GM18498 (cell line): ENCODE measurements around the gene PATE3.

Source experiments
- ATAC-seq: cut with Tn5 transposase; IDR thresholded peaks from one replicate; pipeline ENCODE4 v1.9.1; 2021; ENCODE audit warnings: mild to moderate bottlenecking, moderate library complexity; ENCODE audit not compliant: unreplicated experiment

PATE3 gene, protein sequence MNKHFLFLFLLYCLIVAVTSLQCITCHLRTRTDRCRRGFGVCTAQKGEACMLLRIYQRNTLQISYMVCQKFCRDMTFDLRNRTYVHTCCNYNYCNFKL

DNA sequence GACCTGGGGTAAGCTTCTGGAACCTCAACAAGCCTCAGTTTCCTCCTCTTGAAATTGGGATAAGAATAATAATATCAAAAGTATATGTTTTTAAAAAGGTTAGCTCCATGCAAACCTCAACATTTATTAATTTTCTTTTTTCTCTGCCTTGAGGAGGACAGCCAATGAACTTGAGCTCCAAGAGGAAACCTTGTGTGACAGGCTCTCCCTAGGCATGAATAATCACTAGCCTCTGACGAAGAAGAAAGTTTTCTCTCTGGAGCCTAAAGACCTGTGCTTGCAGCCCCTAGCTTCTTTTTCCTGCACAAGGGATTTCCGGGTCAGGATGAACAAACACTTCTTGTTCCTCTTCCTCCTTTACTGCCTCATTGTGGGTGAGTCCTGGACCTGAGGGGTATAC lies at the start of gene PATE3:
TSS of gene PATE3 (plus strand) at position 301 of the 400 bp plus-strand sequence. CDS start at position 326, 25 bp downstream.
- ATAC-seq: no peak

DNA sequence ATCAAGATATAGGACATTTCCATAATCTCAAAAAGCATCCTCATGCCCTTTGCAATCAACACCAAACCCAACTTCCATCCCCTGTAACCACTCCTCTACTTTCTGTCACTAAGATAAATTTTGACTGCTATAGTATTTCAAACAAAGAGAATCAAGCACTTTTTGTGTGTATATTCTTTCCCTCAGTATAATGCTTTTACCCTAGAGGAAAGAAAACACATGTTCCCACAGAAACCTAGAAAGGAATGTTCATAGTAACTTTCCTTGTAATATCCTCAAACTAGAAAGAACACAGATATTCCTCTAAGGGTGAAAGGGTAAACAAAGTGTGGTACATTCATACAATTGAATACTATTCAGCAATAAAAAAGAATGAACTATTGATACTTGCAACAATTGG lies 47.3 kb upstream of the PATE3 start:
- no peak for ATAC-seq

DNA sequence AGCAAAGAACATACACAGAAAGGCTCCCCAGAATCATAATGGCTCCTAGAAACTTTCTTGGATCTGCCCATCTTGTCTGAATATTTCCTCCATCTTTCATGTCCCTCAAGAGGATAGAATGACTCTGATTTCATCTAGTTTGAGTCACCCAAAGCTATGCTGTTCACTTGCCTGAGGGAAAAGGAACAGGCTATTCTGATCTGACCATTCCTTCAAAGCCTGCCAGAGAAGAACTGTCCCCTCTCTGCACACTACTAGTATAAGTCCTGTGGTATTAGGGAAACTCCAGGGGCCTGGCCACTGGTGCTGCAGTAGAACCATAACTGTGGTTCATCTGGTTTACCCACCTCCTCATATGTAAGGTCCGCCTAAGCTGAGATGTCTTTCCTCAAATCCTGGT lies 44.2 kb upstream of the PATE3 start:
- no peak for ATAC-seq

DNA sequence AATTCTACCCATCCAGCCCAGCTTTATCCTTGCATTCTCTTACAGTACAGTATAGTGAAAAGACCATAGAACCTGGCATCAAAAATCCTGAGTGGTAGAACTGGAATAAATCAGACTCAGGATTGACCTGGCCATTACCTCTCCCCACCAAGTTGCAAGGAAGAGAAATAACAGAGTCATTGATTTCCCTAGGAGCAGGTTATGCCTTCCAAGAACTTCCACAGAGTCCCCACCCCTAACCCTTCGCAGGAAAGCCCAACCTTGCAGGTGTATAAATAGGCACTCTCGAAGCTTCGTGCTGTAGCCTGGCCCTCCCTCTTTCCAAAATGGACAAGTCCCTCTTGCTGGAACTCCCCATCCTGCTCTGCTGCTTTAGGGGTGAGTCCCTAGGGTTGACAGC lies 41.9 kb upstream of the PATE3 start, which contains the start of gene PATE1:
TSS of gene PATE1 (plus strand) at position 301 of the 400 bp plus-strand sequence. CDS start at position 327, 26 bp downstream.
- ATAC-seq: no peak

DNA sequence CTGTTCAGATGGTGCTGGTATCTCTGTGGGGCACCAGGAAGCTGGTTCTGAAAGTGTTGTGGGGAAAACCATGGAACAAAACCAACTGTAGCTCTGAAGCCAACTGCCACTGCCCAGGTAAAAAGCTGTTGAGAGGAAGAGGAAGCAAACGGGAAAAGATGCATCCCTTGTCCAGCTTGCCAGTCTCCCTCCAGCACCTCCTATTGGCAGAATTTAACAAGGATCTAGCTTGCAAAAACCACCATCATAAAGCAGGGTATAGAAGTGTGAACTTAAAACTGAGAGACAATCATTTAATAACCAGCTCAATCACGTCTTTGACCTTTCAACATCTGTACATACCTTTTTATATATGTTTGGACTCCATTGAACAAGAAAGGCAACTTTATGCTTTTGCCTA lies 37.3 kb upstream of the PATE3 start:
- ATAC-seq: no peak

DNA sequence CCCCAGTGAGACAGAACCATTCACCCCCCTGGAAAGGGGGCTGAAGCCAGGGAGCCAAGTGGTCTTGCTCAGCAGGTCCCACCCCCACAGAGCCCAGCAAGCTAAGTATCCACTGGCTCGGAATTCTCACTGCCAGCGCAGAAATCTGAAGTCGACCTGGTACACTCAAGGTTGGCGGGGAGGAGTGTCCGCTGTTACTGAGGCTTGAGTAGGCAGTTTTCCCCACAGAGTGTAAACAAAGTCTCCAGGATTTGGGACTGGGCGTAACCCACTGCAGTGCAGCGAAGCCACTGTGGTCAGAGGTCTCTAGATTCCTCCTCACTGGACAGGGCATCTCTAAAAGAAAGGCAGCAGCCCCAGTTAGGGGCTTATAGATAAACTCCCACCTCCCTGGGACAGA lies 31.9 kb upstream of the PATE3 start:
- ATAC-seq: no peak

DNA sequence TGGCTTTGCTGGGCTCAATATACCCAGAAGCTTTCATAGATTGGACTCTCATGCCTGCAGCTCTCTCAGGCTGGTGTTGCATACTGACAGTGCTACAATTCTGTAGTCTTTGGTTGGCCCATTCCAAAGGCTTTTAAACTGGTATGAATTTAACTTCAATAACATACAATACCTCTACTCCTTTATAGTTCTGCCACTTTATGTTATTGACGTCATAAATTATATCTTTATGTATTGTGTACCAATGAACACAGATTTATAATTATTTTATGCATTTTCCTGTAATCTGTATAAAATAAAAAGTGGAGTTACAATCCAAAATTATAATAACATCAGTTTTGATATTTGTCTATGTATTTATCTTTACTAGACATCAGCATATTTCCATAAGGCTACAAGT lies 25.5 kb upstream of the PATE3 start:
- no peak for ATAC-seq

DNA sequence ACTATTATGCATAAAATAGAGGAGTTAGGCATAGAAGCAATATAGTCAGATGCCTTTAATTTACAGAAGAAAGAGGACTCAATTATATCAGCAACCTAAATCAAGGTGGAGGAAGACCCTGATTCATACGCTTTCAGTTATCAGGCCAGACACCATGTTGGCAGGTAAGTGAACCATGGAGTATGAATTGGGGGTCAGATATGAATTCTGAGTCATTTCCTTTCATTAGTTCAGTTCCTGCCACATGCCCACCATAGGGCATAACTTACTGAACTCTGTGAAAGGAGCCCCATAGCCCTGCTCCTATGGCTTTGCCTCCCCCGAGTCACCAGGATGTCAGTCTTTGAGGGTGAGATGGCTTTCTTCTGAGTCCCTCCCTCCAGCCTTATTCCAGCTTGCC lies 24.4 kb upstream of the PATE3 start:
- no peak for ATAC-seq

DNA sequence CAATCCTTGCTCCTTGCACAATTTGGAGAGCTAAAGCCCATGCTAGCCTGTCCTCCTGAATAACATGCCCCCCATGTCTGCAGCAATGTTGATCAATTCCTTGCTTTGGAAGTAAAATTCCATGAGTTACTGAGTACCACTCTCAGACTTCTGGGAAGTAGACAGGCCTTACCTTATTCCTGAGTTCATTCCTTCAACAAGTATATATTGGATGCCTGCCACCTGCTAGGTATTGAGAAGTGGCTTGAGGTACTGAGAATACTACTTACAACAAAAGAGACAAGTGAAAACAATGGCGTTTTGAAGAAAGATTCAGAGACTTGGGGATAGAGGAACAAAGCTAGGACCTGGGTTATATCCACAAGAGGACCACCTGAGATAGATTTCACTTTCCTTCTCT lies 21.7 kb upstream of the PATE3 start:
- ATAC-seq: no peak

DNA sequence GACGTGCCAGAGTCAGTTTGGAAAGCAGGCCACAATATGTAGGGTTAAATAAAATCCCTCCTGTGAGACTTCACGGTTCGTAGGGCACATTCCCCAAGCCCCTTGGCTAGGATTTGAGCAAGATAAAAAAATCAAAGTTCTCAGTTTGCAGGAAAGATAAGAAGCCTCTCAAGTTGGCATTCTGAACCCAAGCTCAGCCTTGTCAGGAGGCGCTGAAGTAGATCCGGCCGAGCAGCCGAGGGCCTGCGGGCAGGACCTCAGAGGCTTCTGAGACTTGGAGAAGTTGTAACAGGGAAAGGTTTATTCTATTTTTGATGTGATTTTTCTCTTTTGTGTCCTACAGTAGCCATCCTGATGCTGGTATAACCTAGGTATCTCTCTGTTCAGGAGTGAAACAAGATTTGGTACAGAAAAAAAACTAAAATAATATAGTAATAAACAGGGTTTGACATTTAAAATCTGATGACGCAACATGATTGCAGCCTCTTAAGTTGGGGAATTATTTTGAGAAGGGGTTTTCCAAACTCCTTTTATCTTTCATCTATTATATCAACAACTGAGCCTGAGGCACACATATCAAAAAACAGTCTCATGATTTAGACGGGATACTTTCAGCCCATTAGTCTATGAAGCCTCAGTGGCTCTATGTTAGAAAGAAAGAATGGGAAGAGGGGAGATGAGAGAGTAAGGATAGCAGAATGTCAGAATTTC lies 19.4 kb upstream of the PATE3 start:
- ATAC-seq: no peak

DNA sequence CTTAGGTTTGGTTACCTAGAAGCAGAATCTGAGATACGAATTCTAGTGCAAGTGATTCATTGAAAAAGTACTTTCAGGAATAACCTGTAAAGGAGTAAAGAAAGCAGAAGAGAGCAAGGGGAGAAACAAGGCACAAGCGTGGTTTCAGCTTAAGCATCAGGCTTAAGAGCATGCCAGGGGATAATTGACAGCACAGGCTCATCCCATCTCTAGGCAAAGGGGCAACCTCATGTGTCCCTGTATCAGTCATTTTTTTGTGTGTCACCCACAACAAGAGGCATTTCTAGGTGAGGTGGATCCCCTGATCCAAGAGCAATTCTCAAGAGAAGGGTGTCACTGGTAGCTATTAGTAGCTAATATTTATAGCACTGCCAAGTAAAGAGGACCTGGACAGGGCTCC lies 17.3 kb upstream of the PATE3 start:
- no peak for ATAC-seq

DNA sequence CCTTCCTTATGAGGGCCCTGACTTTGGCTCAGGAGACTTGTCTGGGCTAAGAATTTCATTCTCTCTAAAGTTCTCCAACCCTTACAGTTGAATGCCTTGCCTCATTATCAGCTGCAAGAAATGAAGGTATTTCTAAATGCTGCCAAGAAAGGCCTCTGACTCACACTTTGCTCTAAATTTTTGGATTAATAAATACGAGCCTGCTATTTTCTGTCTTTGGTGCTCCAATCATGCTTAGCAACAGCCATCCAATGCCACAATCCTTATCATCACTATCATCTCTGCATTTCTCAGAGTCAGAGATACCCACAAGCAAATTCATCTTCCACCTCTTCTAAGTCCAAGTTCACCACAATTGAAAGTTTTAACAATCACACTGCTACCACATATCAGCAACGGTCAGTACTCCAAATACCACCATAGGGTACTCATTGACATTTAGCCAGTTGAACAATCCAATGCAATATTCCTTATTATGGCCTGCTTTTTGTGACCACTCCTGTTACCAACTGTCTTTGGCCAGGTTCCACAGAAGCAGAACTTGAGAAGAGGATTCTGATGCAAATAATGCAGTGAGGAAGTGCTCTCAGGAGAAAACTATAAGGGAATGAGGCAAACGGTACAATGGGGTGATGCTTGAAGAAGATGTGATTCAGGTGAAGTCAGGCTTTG lies 15.0 kb upstream of the PATE3 start:
- no peak for ATAC-seq

DNA sequence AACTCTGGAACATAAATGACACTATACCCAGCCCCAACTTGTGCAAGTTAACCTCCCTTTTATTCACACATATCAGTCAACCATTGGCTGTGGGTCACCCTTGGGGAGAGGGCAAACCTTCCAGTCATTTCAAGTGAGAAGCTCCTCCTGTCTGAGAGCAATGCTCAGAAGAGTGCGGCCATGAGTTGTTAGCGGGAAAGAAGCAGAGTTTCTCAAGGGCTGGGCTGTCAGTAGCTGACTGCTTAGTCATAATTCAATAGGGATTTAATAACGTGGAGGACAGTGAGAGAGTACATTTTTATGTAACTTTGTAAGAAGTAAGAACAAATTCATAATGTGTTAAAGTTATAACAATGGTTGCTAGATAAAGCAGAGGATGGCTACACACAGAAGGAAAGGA lies 14.4 kb upstream of the PATE3 start:
- no peak for ATAC-seq

DNA sequence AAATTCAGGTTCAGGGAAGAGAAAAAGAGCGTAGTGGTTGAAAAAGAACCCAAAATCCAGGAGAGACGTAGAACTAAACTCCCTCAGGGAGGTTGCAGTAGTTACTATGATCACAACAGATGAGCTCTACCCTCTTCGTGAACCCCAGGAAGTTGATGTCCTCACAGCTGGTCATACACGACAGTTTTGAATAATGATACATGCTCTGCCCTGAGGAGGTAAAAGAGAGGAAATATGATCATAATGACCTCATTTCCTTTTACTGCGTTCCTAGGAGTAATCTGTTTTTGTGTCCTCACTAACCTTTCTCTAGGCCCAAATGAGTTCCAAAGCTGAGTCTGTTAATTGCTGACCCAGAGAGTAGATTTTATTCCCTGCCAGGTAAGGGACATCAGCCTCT lies 10.6 kb upstream of the PATE3 start:
- no peak for ATAC-seq

DNA sequence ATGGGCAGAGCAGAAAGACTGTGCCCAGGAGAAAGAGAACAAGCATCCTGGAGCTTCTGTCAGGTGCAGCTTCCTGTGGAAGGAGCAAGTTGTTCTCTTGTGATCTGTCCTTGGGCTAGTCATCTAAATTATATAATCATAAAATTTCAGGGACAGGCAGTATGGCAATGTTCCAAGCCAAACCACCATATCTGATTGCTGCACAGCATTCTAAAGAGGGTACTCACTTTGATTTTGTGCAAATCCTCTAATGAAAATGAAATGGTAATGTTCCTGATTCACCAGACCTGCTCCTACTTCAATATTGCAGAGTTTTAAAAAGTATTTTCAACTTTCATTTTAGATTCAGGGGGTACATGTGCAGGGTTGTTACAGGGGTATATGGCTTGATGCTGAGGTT lies 9.2 kb upstream of the PATE3 start, which contains the start of gene PATE2:
TSS of gene PATE2 (minus strand) at position 101 of the 400 bp plus-strand sequence. CDS start at position 46, 55 bp downstream.
- ATAC-seq: no peak

DNA sequence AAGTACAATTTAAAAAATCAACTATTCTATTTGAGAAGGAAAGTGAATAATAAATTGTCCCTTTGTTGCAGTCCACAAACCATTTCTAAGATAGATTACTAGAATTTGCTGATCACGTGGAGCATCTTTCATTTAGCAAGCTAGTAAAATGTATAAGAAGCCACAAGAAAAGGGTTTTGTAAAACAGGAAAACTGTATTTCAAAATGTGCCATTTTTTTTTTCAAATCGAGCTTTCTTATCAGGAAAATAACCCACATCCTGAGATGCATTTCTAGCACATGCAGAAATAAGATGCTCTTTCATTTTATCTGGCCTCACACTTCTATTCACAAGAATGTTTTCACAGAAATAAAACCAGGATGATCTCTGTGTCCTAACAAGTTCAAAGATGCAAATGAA lies 3.2 kb upstream of the PATE3 start:
- ATAC-seq: no peak

DNA sequence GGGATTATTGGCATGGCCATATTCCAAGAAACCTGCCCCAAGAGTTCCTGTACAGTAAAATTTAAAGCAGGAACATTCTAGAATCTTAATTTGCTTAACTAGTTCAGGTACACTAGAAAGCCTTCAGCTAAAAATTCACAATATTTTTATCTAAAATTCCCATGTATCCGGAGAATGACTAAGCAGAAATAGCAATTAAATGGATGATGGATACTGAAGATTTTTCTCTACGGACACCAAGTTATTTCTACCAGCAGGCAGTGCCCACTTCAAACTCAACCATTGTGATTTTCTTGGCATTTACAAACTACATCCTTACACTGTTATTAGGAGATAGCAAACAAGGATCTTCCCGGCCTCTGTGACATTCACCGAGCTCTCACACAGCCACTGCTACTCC lies 2.9 kb downstream of the PATE3 start:
- no peak for ATAC-seq

DNA sequence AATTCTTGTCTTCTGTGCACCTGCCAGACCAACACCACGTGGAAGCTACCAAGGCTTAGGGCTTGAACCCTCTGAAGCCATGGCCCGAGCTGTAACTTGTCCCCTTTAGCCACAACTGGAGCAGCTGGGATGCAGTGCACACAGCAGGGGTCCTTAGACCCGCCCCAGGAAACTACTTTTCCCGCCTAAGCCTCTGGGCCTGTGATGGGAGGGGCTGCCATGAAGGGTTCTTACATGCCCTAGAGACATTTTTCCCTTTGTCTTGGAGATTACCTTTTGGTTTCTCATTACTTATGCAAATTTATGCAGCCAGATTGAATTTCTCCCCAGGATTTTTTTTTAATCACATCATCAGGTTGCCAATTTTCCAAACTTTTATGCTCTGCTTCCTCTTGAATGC lies 9.7 kb downstream of the PATE3 start:
- no peak for ATAC-seq

DNA sequence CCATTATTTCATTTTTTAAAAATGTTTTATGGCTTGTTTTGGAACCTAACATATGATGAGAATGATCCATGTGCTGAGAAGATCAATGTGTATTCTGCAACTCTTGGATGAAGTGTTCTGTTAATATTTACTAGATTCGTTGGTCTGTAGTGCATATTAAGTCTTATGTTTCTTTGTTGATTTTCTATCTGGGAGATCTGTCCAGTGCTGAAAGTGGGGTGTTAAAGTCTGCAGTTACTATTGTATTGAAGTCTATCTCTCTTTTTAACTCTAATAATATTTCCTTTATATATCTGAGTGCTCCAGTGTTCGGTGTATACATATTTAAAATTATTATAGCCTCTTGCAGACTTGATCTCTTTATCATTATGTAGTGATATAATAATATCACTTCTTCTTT lies 11.9 kb downstream of the PATE3 start:
- ATAC-seq: no peak

DNA sequence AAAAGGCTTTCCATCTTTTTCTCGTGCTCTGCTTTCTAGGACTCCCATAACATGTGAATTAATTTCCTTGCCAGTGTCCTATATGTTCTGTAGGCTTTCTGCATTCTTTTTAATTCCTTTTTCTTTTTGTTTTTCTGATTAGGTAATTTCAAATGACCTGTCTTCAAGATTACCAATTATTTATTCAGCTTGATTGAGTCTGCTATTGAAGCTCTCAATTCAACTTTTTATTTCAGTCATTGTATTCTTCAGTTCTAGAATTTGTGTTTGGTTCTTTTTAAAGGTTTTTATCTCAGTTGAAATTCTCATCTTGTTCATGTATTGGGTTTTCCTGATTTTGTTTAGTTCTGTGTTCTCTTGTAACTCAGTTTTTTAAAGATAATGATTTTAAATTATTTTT lies 14.5 kb downstream of the PATE3 start:
- no peak for ATAC-seq

DNA sequence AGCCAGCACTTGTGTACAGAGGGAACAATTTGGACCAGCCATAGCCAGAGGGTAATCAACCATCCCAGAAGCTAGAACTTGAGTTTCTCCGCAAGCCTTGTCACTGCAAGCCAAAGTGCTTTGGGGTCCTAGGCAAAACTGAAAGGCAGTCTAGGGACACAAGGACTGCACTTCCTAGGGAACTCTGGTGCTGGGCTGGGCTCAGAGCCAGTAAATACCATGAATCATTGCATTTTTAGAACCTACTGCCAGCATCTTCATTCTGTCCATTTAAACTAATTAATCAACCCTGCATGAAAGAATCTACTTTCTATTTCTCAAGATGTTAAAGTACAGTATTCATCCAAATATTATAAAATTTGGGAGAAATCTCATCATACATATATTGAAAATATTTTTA lies 20.0 kb downstream of the PATE3 start:
- ATAC-seq: no peak

DNA sequence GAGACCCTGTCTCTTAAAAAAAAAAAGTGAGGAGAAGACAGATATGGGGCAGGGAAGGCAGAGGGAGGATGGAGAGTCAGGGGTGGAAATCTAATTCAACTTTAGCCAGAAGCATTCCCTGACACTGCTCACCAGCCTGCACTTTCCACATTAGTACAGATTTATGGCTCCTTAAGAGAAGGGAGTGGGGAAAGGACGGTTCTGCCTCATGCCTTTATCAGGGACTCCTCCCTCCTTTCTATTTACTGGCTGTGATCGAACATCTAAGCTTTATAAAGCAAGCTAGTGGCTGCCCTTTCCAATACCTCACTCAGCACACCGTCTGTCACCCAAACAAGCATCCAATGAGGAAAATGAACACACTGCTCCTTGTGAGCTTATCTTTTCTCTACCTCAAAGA lies 45.1 kb downstream of the PATE3 start, which contains the start of gene PATE4:
TSS of gene PATE4 (plus strand) at position 301 of the 400 bp plus-strand sequence. CDS start at position 345, 44 bp downstream.
- no peak for ATAC-seq
